SU-DHL-6 (cell line): Measurements from ENCODE around the gene ABTB2.

ENCODE experiments used
- H2AFZ ChIP-seq: fragments of 200-600 bp; sonication (generic); 2 replicates; pipeline ENCODE4 v1.6.1; 2014; ENCODE audit warnings: low read depth, mild to moderate bottlenecking, moderate library complexity, mixed read lengths, antibody characterized with exemption, low read length; ENCODE audit not compliant: severe bottlenecking
- H3F3A ChIP-seq: fragments of 200-600 bp; shearing (Covaris generic); 2 replicates; pipeline ENCODE4 v1.6.0; 2016; ENCODE audit warnings: antibody characterized with exemption, mild to moderate bottlenecking; ENCODE audit not compliant: insufficient read depth
- H3K27ac ChIP-seq: fragments of 200-600 bp; sonication (generic); 2 replicates; pipeline ENCODE4 v1.5.1; 2016; ENCODE audit warnings: low read depth, mild to moderate bottlenecking, low read length, moderate library complexity, mixed read lengths
- H3K27me3 ChIP-seq: fragments of 200-600 bp; sonication (generic), shearing (Covaris generic); 2 replicates; pipeline ENCODE4 v1.6.0; 2014; ENCODE audit warnings: mild to moderate bottlenecking, low read length
- H3K36me3 ChIP-seq: fragments of 200-600 bp; sonication (generic); 2 replicates; pipeline ENCODE4 v1.6.1; 2014; ENCODE audit warnings: mild to moderate bottlenecking, low read length, mixed read lengths
- H3K4me2 ChIP-seq: fragments of 300-600, 200-600 bp; shearing (Covaris generic), sonication (generic); 2 replicates; pipeline ENCODE4 v1.6.0; 2014; ENCODE audit warnings: low read length, low read depth, mild to moderate bottlenecking; ENCODE audit not compliant: poor library complexity, severe bottlenecking
- H3K4me3 ChIP-seq: fragments of 200-600 bp; sonication (generic); 2 replicates; pipeline ENCODE4 v1.5.1; 2014; ENCODE audit warnings: antibody characterized with exemption, low read length, mild to moderate bottlenecking, mixed read lengths; ENCODE audit not compliant: insufficient read depth, poor library complexity, severe bottlenecking
- H3K79me2 ChIP-seq: fragments of 200-600 bp; sonication (generic); 2 replicates; pipeline ENCODE4 v1.6.1; 2014; ENCODE audit warnings: mild to moderate bottlenecking, low read length, moderate library complexity; ENCODE audit not compliant: insufficient read depth
- H3K9ac ChIP-seq: fragments of 200-600 bp; sonication (generic); 2 replicates; pipeline ENCODE4 v1.7.0; 2014; ENCODE audit warnings: mild to moderate bottlenecking, low read length
- H3K9me2 ChIP-seq: fragments of 200-600 bp; sonication (generic); replicated peaks from 2 replicates; pipeline ENCODE4 v1.6.1; 2014; ENCODE audit warnings: low read length; ENCODE audit not compliant: insufficient read depth
- H3K9me3 ChIP-seq: fragments of 200-600 bp; sonication (generic); 2 replicates; pipeline ENCODE4 v1.6.1; 2014; ENCODE audit warnings: low read length, mixed read lengths; ENCODE audit not compliant: insufficient read depth
- H4K20me1 ChIP-seq: fragments of 200-600 bp; sonication (generic); 2 replicates; pipeline ENCODE4 v1.6.1; 2014; ENCODE audit warnings: low read depth, mild to moderate bottlenecking, antibody characterized with exemption, low read length, moderate library complexity, mixed read lengths
- CTCF ChIP-seq: fragments of 200-600 bp; sonication (generic); IDR thresholded peaks from one replicate; pipeline ENCODE4 v1.5.1; 2017; ENCODE audit warnings: antibody characterized with exemption, mild to moderate bottlenecking, low read length, moderate library complexity; ENCODE audit not compliant: insufficient read depth, poor library complexity, severe bottlenecking
- EZH2phosphoT487 ChIP-seq: fragments of 200-600 bp; sonication (generic), shearing (Covaris generic); conservative IDR thresholded peaks from 2 replicates; pipeline ENCODE4 v1.6.1; 2018; ENCODE audit warnings: mild to moderate bottlenecking, antibody characterized with exemption, low read length, moderate library complexity, mixed read lengths

Gene ABTB2

GRCh38 chr11:34161812-34162492 lies 195.9 kb downstream of the ABTB2 start:
- no peaks in the 10 kb centered on the region for H4K20me1 ChIP-seq
- no peaks in the 10 kb centered on the region for H3K79me2 ChIP-seq
- H3K9me2 ChIP-seq, result no peaks in the 10 kb centered on the region
- H3K27me3 ChIP-seq, result no peaks in the 10 kb centered on the region
- H3K4me2 ChIP-seq, result no peak overlapping the region
- H3K9ac ChIP-seq, result no peak overlapping the region
- H2AFZ ChIP-seq, result no peak overlapping the region
- no peak overlapping the region for H3K27ac ChIP-seq
- TF ChIP-seq CTCF, result no peak
- TF ChIP-seq EZH2phosphoT487, result no peak
- H3K36me3 ChIP-seq, result no peaks in the 10 kb centered on the region
- no peaks in the 10 kb centered on the region for H3F3A ChIP-seq
- H3K9me3 ChIP-seq, result no peaks in the 10 kb centered on the region
- H3K4me3 ChIP-seq, result no peak overlapping the region

- H3K36me3 ChIP-seq, result no peaks in the 10 kb centered on the region
- no peaks in the 10 kb centered on the region for H4K20me1 ChIP-seq
- H3K4me2 ChIP-seq, result no peak overlapping the region
- no peak for TF ChIP-seq EZH2phosphoT487
- no peak for TF ChIP-seq CTCF
- no peaks in the 10 kb centered on the region for H3K27me3 ChIP-seq
- no peaks in the 10 kb centered on the region for H3K9me2 ChIP-seq
- no peaks in the 10 kb centered on the region for H3F3A ChIP-seq
- H2AFZ ChIP-seq, result no peak overlapping the region
- H3K4me3 ChIP-seq, result no peak overlapping the region
- H3K9me3 ChIP-seq, result no peaks in the 10 kb centered on the region
- H3K9ac ChIP-seq, result no peak overlapping the region
- H3K27ac ChIP-seq, result no peak overlapping the region
- no peaks in the 10 kb centered on the region for H3K79me2 ChIP-seq
These were observed 196.4 kb downstream of the ABTB2 start for GRCh38 chr11:34161361-34161760.

DNA sequence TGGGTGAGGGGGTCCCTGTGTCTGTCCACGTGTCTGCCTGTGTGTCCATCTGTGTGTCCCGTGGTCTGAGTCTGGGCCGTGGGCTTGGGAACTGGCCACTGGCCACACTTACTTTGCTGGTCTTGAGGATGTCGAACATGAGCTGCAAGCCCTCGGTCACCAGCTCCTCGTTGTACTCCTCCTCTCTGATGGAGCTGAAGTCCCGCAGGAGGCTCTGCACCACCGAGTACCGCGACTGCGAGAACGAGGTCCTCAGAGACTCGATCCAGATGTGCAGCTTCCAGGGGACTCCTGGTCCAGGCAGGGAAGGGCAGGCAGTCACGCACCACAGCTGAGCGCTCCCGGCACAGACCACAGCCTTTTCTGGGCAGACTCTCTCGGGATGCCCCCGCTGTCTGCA lies 197.0 kb downstream of the ABTB2 start:
- no peaks in the 10 kb centered on the region for H4K20me1 ChIP-seq
- H3K79me2 ChIP-seq, result no peaks in the 10 kb centered on the region
- TF ChIP-seq CTCF, result no peak
- no peak for TF ChIP-seq EZH2phosphoT487
- H3K9me3 ChIP-seq, result no peaks in the 10 kb centered on the region
- H2AFZ ChIP-seq, result no peak overlapping the region
- no peaks in the 10 kb centered on the region for H3K9me2 ChIP-seq
- no peaks in the 10 kb centered on the region for H3K36me3 ChIP-seq
- H3K9ac ChIP-seq, result no peak overlapping the region
- no peaks in the 10 kb centered on the region for H3K27me3 ChIP-seq
- no peak overlapping the region for H3K4me3 ChIP-seq
- no peaks in the 10 kb centered on the region for H3F3A ChIP-seq
- H3K27ac ChIP-seq, result no peak overlapping the region
- no peak overlapping the region for H3K4me2 ChIP-seq
